ENCODE data around the gene ANO1.
"Not testable (repeated sequence)": the region's sequence is repeated elsewhere in the genome, so short reads cannot be mapped to it uniquely, and the experiment has no call there.

ANO1 gene

GRCh38 chr11:70210051-70210501, 132.0 kb downstream of the ANO1 start:
- no peak for DNase-seq (ENCODE audit: low read depth in 2 of 2)

- DNase-seq (ENCODE audit: low read depth in 2 of 2) = no peak
These were observed 132.4 kb downstream of the ANO1 start for GRCh38 chr11:70210530-70210929.

DNA sequence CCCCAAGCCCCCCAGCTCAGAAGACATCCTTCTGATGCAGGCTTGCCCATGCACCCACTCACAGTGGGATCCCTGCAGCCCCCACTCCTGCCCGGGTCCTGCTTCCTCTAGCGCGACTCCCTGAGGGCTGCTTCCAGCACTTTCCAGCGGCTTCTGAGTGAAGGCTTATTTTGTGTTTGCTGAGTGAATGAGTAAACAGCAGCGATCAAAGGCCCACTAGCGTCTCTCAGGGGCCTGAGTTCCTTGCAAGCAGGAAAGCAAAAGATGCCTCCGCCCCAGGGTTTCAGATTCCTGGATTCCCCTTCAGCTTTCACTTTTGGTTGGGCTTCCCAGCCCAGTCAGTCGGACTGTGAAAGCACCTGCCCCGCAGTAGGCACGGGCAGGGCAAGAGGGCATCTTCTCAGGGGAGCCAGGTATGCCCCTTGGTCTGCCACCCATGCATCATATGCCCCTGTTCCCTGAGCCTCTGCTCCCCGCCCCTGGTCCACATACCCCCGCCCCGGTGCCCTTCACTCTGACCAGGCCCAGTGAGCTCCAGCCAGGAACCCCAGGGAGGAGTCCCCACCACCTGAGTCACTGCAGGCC, 134.2 kb downstream of the ANO1 start:
- no peak for DNase-seq (ENCODE audit: low read depth in 2 of 2)

DNA sequence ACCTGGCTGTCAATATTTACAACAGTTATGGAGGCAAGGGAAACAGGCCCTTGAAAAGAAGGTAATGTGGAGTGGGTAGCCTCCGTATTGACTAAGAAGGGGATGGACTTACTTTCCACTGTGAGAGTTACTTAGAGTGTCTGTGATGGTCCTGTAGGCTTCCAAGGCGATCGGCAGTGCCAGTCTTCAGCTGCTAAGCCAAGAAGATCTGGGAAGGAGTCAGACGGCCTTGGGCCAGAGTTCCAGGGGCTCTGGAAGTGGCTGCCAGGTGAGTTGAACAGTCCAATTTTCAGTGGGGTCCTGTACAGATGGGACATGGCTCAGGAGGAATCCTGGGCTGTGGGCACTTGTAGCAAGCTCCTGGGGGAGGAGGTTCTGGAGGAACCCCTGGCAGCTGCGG, 139.3 kb downstream of the ANO1 start:
- not testable (repeated sequence) for DNase-seq (ENCODE audit: low read depth in 2 of 2)

DNA sequence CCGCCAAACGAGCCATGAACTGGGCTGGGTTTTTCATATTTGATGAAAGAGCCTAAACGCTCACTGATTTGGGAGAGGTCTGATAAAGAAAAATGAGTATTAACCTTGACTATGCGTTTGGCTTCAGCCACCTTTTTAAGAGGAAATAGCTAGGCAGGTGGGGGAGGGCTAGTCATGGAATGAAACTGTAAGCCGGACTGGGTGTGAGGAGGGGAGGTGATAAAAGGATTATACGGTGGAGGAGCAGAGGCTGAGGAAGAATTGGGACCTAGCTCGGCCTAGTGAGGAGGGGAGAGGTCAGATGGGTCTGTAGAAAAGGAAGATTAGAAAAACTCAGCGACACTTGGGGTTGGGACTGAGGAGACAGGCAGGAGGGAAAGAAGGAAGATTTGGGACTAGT, 140.0 kb downstream of the ANO1 start:
- DNase-seq (ENCODE audit: low read depth in 2 of 2) = not testable (repeated sequence)

DNA sequence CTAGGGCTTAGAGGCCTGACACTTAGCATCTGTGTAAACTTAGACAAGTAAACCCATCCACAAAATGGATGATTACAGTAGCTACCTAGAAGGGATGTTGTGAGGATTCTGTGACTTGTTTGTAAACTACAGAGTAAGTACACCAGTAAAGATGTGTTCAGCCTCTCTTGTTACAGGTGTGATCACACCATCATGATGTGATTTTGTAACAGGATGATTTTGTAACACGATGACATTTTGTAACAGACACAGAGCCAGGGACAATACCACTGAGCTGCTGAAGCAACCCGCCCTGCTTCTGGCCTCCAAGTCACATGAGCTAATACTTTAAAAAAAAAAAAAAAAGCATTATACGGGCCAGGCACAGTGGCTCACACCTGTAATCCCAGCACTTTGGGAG, 142.0 kb downstream of the ANO1 start:
- DNase-seq (ENCODE audit: low read depth in 2 of 2) = no peak

DNA sequence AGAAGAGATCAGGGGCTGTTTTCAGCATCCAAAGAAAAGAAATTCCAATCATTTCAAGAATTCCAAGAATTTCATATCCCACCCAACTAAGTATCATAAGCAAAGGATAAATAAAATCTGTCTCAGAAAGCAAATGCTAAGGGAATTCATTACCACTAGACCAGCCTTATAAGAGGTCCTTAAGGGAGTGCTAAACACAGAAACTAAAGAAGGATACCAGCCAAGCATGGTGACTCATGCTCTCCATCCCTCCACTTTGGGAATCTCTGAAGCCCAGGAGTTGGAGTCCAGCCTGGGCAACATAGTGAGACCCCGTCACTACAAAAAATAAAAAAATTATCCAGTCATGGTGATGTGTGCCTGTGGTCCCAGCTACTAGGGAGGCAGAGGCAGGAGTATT, 142.8 kb downstream of the ANO1 start:
- no peak for DNase-seq (ENCODE audit: low read depth in 2 of 2)

- DNase-seq (ENCODE audit: low read depth in 2 of 2) = no peak
These were observed 147.6 kb downstream of the ANO1 start for GRCh38 chr11:70225681-70226177.

- no peak for DNase-seq (ENCODE audit: low read depth in 2 of 2)
These were observed 148.1 kb downstream of the ANO1 start for GRCh38 chr11:70226183-70226582.

GRCh38 chr11:70226967-70227366, 148.8 kb downstream of the ANO1 start:
- no peak for DNase-seq (ENCODE audit: low read depth in 2 of 2)

DNA sequence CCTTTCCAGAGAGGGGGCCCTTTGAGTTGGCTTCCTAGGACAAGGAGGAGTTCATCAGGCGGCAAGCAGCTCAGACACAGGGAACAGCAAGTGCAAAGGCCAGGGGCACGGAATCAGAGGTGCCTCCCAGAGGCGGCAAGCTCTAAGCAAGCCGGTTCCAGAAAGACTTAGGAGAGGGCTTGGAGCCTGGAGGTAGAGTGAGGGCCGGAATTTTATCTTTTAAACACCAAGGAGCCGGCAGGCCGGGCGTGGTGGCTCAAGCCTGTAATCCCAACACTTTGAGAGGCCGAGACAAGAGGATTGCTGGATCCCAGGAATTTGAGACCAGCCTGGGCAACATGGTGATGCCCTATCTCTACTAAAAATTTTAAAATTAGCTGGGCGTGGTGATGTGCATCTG, 151.6 kb downstream of the ANO1 start:
- no peak for DNase-seq (ENCODE audit: low read depth in 2 of 2)

- no peak for DNase-seq (ENCODE audit: low read depth in 2 of 2)
These were observed 152.2 kb downstream of the ANO1 start for GRCh38 chr11:70230151-70230839.

GRCh38 chr11:70230840-70231710, 153.0 kb downstream of the ANO1 start:
- no peak for DNase-seq (ENCODE audit: low read depth in 2 of 2)

GRCh38 chr11:70233034-70233433, 154.9 kb downstream of the ANO1 start:
- DNase-seq (ENCODE audit: low read depth in 2 of 2) = no peak

DNA sequence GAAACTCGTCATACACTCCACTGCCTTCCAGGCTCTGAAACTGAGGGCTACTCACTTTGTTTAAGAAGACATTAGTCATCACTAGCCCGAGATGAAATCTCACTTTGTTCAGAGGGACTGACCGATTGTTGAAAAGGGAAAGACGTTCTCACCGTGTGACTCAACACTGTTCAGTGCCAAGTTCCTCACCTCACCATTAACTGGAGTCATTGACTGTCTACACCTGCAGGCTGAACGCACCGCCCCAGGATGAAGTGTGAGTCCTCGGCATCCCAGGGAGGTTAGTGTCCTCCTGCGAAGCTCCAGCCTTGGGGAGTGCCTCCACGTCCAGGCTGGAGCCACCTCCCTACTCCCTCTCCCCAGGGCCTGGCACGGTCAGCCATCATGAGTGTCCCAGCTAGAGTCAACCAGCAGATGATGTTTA, 155.4 kb downstream of the ANO1 start:
- DNase-seq (ENCODE audit: low read depth in 2 of 2) = no peak

DNA sequence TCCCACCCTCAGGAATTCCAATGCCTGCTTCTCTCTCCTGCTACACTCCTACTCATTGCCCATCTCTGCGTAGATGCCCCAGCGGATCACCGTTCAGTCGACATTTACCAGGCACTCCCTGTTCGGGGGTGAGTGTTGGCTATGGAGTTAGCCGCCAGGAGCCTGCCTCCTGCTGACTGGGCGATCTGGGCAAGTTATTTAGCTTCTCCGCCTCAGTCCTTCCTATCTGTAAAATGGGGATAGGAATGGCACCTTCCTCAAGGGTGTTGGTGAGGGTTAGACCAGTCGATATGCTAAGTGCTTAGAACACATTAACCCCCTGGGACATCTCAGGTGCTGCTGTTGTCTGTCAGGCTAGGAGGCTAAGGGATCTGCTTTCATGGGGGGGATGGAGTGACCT, 155.8 kb downstream of the ANO1 start:
- no peak for DNase-seq (ENCODE audit: low read depth in 2 of 2)

All from stimulated activated CD4-positive, alpha-beta T cell treated with anti-CD3 and anti-CD28 coated beads, Interleukin-4, amount 100 ng/mL, for 48 hours (primary cell).